Endothelial cell (in vitro differentiated cells): ENCODE data around the gene PPP2R3B. TPM values are rescaled to one million over a fixed set of nuclear protein-coding genes. Genes with fewer than 3 reads are reported as not detected.
A peak's percentile ranks its signal among the peaks of the same experiment; 100 is the strongest.

Experiments used
- DNase-seq: peaks from one replicate; pipeline ENCODE4 v3.0.0; 2021; ENCODE audit warnings: low spot score
- H3K27ac Mint-ChIP-seq: one replicate; pipeline ENCODE4 v1.8.0; 2021; ENCODE audit warnings: mixed read lengths, inconsistent platforms; ENCODE audit not compliant: unreplicated experiment
- H3K27me3 Mint-ChIP-seq: one replicate; pipeline ENCODE4 v1.8.0; 2021; ENCODE audit warnings: mild to moderate bottlenecking, moderate library complexity, mixed read lengths, inconsistent platforms; ENCODE audit not compliant: unreplicated experiment
- H3K36me3 Mint-ChIP-seq: one replicate; pipeline ENCODE4 v1.8.0; 2021; ENCODE audit warnings: mild to moderate bottlenecking, low read depth, mixed read lengths, inconsistent platforms; ENCODE audit not compliant: unreplicated experiment
- H3K4me1 Mint-ChIP-seq: one replicate; pipeline ENCODE4 v1.8.0; 2021; ENCODE audit warnings: mild to moderate bottlenecking, mixed read lengths, inconsistent platforms; ENCODE audit not compliant: unreplicated experiment
- H3K4me3 Mint-ChIP-seq: one replicate; pipeline ENCODE4 v1.8.0; 2021; ENCODE audit warnings: mild to moderate bottlenecking, mixed read lengths, inconsistent platforms; ENCODE audit not compliant: unreplicated experiment
- H3K9me3 Mint-ChIP-seq: one replicate; pipeline ENCODE4 v1.8.0; 2021; ENCODE audit warnings: mixed read lengths, inconsistent platforms; ENCODE audit not compliant: unreplicated experiment
- CTCF ChIP-seq: fragments of 200-600 bp; sonication (generic); IDR thresholded peaks from one replicate; pipeline ENCODE4 v1.5.0; 2021; ENCODE audit warnings: antibody characterized with exemption; ENCODE audit not compliant: unreplicated experiment
- total RNA-seq: library from RNA; stranded (reverse); fragmentation: NEBNext Ultra II Directional; extraction: Animal tissue kit (Norgen Biotek cat#: 25700); gene quantifications from one replicate; pipeline ENCODE4 v1.2.1, GENCODE V29; 2021; ENCODE audit not compliant: unreplicated experiment

Gene PPP2R3B
- total RNA-seq, 1 donor from 2014 or later = 44.0 TPM

GRCh38 chrX:312621-313331, 73.9 kb downstream of the PPP2R3B start:
- no peak for TF ChIP-seq CTCF
- peaks cover 12% of the 10 kb centered on the region for H3K27me3 Mint-ChIP-seq
- H3K4me3 Mint-ChIP-seq = no peak overlapping the region
- peaks cover 31% of the 10 kb centered on the region for H3K36me3 Mint-ChIP-seq
- H3K27ac Mint-ChIP-seq = no peak overlapping the region
- no peaks in the 10 kb centered on the region for H3K9me3 Mint-ChIP-seq
- H3K4me1 Mint-ChIP-seq = no peaks in the 10 kb centered on the region
- no peak for DNase-seq

- peaks cover 35% of the 10 kb centered on the region for H3K36me3 Mint-ChIP-seq
- no peak for TF ChIP-seq CTCF
- no peaks in the 10 kb centered on the region for H3K4me1 Mint-ChIP-seq
- peak overlapping the region; percentile 39 for H3K27ac Mint-ChIP-seq
- H3K4me3 Mint-ChIP-seq = peak overlapping the region; percentile 62
- H3K9me3 Mint-ChIP-seq = no peaks in the 10 kb centered on the region
- no peak for DNase-seq
- H3K27me3 Mint-ChIP-seq = peaks cover 10% of the 10 kb centered on the region
These were observed 75.3 kb downstream of the PPP2R3B start for GRCh38 chrX:311156-312129.

- no peaks in the 10 kb centered on the region for H3K9me3 Mint-ChIP-seq
- peaks cover 35% of the 10 kb centered on the region for H3K36me3 Mint-ChIP-seq
These were observed 76.0 kb downstream of the PPP2R3B start for GRCh38 chrX:310621-311155.

GRCh38 chrX:308821-309520, 77.7 kb downstream of the PPP2R3B start:
- Mint-ChIP-seq H3K4me1 (no peaks in the 10 kb centered on the region), H3K9me3 (no peaks in the 10 kb centered on the region), H3K4me3 (no peak overlapping the region), H3K36me3 (peaks cover 37% of the 10 kb centered on the region), H3K27me3 (peaks cover 10% of the 10 kb centered on the region), H3K27ac (peak overlapping the region; percentile 61)
- DNase-seq = no peak
- no peak for TF ChIP-seq CTCF

More at GRCh38 chrX:310621-311155, 76.0 kb downstream of the PPP2R3B start:
- peaks cover 10% of the 10 kb centered on the region for H3K27me3 Mint-ChIP-seq
- no peaks in the 10 kb centered on the region for H3K4me1 Mint-ChIP-seq
- no peak for DNase-seq
- no peak overlapping the region for H3K4me3 Mint-ChIP-seq
- H3K27ac Mint-ChIP-seq = no peak overlapping the region
- TF ChIP-seq CTCF = no peak
